ENCODE data around the gene FKBP8. TPM values are rescaled to one million over a fixed set of nuclear protein-coding genes. Genes with fewer than 3 reads are reported as not detected.

Gene FKBP8
- total and polyA plus RNA-seq, 2 of the 4 experiments (the other 2 are of a cell fraction), result 153 to 289 TPM

- Histone ChIP-seq H3K9ac (ENCODE audit: low read depth, low read length) (no peak overlapping the region), H4K8ac (ENCODE audit: low read depth in 2 of 2, low read length in 2 of 2) (no peak overlapping the region), H2AK5ac (ENCODE audit: low read depth, low read length) (no peak overlapping the region), H4K91ac (ENCODE audit: insufficient read depth, low read depth, low read length) (no peak overlapping the region), H3K79me1 (ENCODE audit: low read depth in 1 of 2, low read length in 2 of 2) (peaks cover 9 to 100% of the 10 kb centered on the region in 2 experiments), H4K20me1 (ENCODE audit: insufficient read depth, low read length) (peaks cover 100% of the 10 kb centered on the region), H2BK120ac (ENCODE audit: low read depth, low read length) (no peak overlapping the region), H3K36me3 (ENCODE audit: control insufficient read depth, insufficient read depth, low read length) (no peaks in the 10 kb centered on the region), H2BK20ac (ENCODE audit: low read depth, low read length) (no peak overlapping the region), H2AFZ (replicated peaks; ENCODE audit: low read length, poor library complexity) (no peak overlapping the region), H3K9me1 (ENCODE audit: insufficient read depth, low read length) (peaks cover 58% of the 10 kb centered on the region), H3K4ac (ENCODE audit: low read depth, low read length) (no peak overlapping the region), H3K23ac (ENCODE audit: low read depth, low read length) (no peak overlapping the region), H4K5ac (ENCODE audit: low read depth, low read length) (no peak overlapping the region), H3K56ac (ENCODE audit: extremely low read depth, insufficient read depth, low read length) (no peak overlapping the region), H3K18ac (ENCODE audit: low read depth, low read length) (no peak overlapping the region), H3K4me2 (ENCODE audit: low read depth, low read length) (no peak overlapping the region), H2BK15ac (ENCODE audit: low read depth, low read length) (no peak overlapping the region), H3K4me1 (ENCODE audit: control insufficient read depth, insufficient read depth, low read length) (peaks cover 22% of the 10 kb centered on the region), H3K14ac (replicated peaks; ENCODE audit: low read depth, low read length) (no peak overlapping the region), H2BK5ac (ENCODE audit: low read depth, low read length, poor library complexity, severe bottlenecking) (no peak overlapping the region), H3K9me3 (ENCODE audit: control insufficient read depth, insufficient read depth, low read length) (no peaks in the 10 kb centered on the region), H3K4me3 (ENCODE audit: insufficient read depth, low read depth, low read length) (no peak overlapping the region), H3K27me3 (ENCODE audit: control insufficient read depth, insufficient read depth, low read length) (no peaks in the 10 kb centered on the region), H2AK9ac (replicated peaks; ENCODE audit: low read depth, low read length, poor library complexity) (no peak overlapping the region), H3K27ac (ENCODE audit: insufficient read depth, low read length) (no peak overlapping the region)
- DNase-seq (no peak), ATAC-seq (ENCODE audit: low read depth) (no peak)
- in situ Hi-C loops (cut with MboI; ENCODE audit: low sequenced_read_pairs), result no loop called here
- intact Hi-C loops (cut with micrococcal nuclease), result no loop called here
- 100% methylated on average over 2 of the region's 7 CpGs; no CpG with 5 or more reads in 1 of the 2 experiments for WGBS, 2 experiments (ENCODE audit: extremely low coverage in 2 of 2, insufficient read length in 1 of 2)
- ChIA-PET CTCF (no interaction called here), POLR2A (ENCODE audit: unreplicated experiment) (no interaction called here)
- dilution Hi-C loops (cut with HindIII; ENCODE audit: low sequenced_read_pairs, unreplicated experiment), result no loop called here
- TF ChIP-seq MAFK (IDR thresholded peaks at IDR 0.05; ENCODE audit: low read depth, low read length) (no peak), POLR2A (IDR thresholded peaks at IDR 0.05; ENCODE audit: low read depth, low read length) (no peak), RAD21 (IDR thresholded peaks at IDR 0.05; ENCODE audit: low read length) (no peak), USF2 (IDR thresholded peaks at IDR 0.05; ENCODE audit: low read depth, low read length) (no peak), ELK1 (IDR thresholded peaks at IDR 0.05; ENCODE audit: borderline replicate concordance, low read depth, low read length) (no peak), MAZ (IDR thresholded peaks at IDR 0.05; ENCODE audit: borderline replicate concordance, low read depth, low read length) (no peak), BHLHE40 (IDR thresholded peaks at IDR 0.05; ENCODE audit: low read depth, low read length) (no peak), RCOR1 (IDR thresholded peaks at IDR 0.05; ENCODE audit: insufficient replicate concordance, low read length) (no peak)
- no TSS peak for BruUV-seq (replicated peaks)
Measured at GRCh38 chr19:18502246-18502637, 41.1 kb downstream of the FKBP8 start.

Data from IMR-90 (cell line).